Caco-2 (cell line): Measurements from ENCODE around the gene MRPL48. TPM values are rescaled to one million over a fixed set of nuclear protein-coding genes. Genes with fewer than 3 reads are reported as not detected.
A peak's percentile ranks its signal among the peaks of the same experiment; 100 is the strongest.

Experiments used
- BruUV-seq: library from RNA; stranded (reverse); fragments of 400-500 nt; replicated peaks from 2 replicates; lab custom pipeline; 2021; lab: Mats Ljungman, UMichigan
- CTCF ChIA-PET: fragments of 300-600 bp; sonication (Branson Sonifier 250); formaldehyde crosslinking; loops from one replicate; lab custom pipeline; 2022; ENCODE audit warnings: antibody characterized with exemption; lab: Charles Lee
- POLR2A ChIA-PET: fragments of 300-600 bp; sonication (Branson Sonifier 250); formaldehyde crosslinking; loops from one replicate; lab custom pipeline; 2022; ENCODE audit warnings: antibody characterized with exemption; lab: Charles Lee
- DNase-seq, 2 experiments: peaks; one replicate each; pipeline versions ENCODE4 v3.0.0 to v3.0.0-alpha.2; 2020 to 2022
- H3K27me3 ChIP-seq: replicated peaks from 2 replicates; pipeline ENCODE4 v1.6.0; 2011; ENCODE audit warnings: low read length; ENCODE audit not compliant: control insufficient read depth, insufficient read depth
- H3K36me3 ChIP-seq: 2 replicates; pipeline ENCODE4 v1.5.1; 2011; ENCODE audit warnings: low read length; ENCODE audit not compliant: control insufficient read depth, insufficient read depth
- H3K4me1 ChIP-seq: fragments of 250-450 bp; sonication (Bioruptor Pico); 2 replicates; pipeline ENCODE4 v1.5.1; 2020; ENCODE audit warnings: mild to moderate bottlenecking
- H3K4me3 ChIP-seq: 2 replicates; pipeline ENCODE4 v1.5.1; 2011; ENCODE audit warnings: low read depth, mild to moderate bottlenecking, control low read depth, low read length
- H3K9me3 ChIP-seq: fragments of 250-450 bp; sonication (Bioruptor Pico); 2 replicates; pipeline ENCODE4 v1.5.1; 2020; ENCODE audit warnings: mild to moderate bottlenecking, moderate library complexity
- H3K27ac Mint-ChIP-seq: one replicate; pipeline ENCODE4 v1.8.0; 2022; ENCODE audit warnings: mixed read lengths; ENCODE audit not compliant: unreplicated experiment
- H3K27me3 Mint-ChIP-seq: one replicate; pipeline ENCODE4 v1.8.0; 2022; ENCODE audit warnings: mixed read lengths; ENCODE audit not compliant: insufficient read depth, unreplicated experiment
- H3K36me3 Mint-ChIP-seq: one replicate; pipeline ENCODE4 v1.8.0; 2022; ENCODE audit warnings: mild to moderate bottlenecking, mixed read lengths; ENCODE audit not compliant: insufficient read depth, unreplicated experiment
- H3K4me1 Mint-ChIP-seq: one replicate; pipeline ENCODE4 v1.8.0; 2022; ENCODE audit warnings: low read depth, mixed read lengths; ENCODE audit not compliant: unreplicated experiment
- H3K4me3 Mint-ChIP-seq: one replicate; pipeline ENCODE4 v1.8.0; 2022; ENCODE audit warnings: mild to moderate bottlenecking, moderate library complexity, mixed read lengths; ENCODE audit not compliant: unreplicated experiment
- H3K9me3 Mint-ChIP-seq: one replicate; pipeline ENCODE4 v1.8.0; 2022; ENCODE audit warnings: mixed read lengths; ENCODE audit not compliant: unreplicated experiment
- intact Hi-C: fragments of 100-400 bp; cut with micrococcal nuclease; formaldehyde crosslinking; loops from one replicate; pipeline ENCODE4 v1.10.0; 2022; ENCODE audit not compliant: unreplicated experiment
- total RNA-seq: library from RNA; stranded (reverse); gene quantifications from 2 replicates; pipeline ENCODE4 v1.2.3, GENCODE V29; 2022
- TF ChIP-seq, protein P1 (sequence below), 2 experiments: fragments of 200-600 bp in 1 of 2; IDR thresholded peaks; 1 replicate in 1 of 2; 2 replicates in 1 of 2; pipeline versions ENCODE4 v1.5.1 to v1.8.0; 2011 to 2022; ENCODE audit warnings: antibody characterized with exemption in 1 of 2, control low read depth in 1 of 2, inconsistent platforms in 1 of 2, low read depth in 1 of 2, low read length in 1 of 2, mild to moderate bottlenecking in 1 of 2, moderate library complexity in 1 of 2; ENCODE audit not compliant: insufficient read depth in 1 of 2, severe bottlenecking in 1 of 2, unreplicated experiment in 1 of 2

Gene MRPL48
- total RNA-seq, 1 experiment from 2014 or later = 113 TPM

GRCh38 chr11:73752216-73752867, 35.3 kb upstream of the MRPL48 start:
- no TSS peak for BruUV-seq
- DNase-seq = no peak
- Histone ChIP-seq H3K4me1 (peaks cover 24% of the 10 kb centered on the region), H3K27me3 (no peaks in the 10 kb centered on the region), H3K9me3 (no peaks in the 10 kb centered on the region), H3K4me3 (no peak overlapping the region), H3K36me3 (no peaks in the 10 kb centered on the region)
- CTCF ChIA-PET = interaction anchor here (0.6 kb wide), 2 partner anchors 62 to 528 kb away, joined by 3 to 4 read pairs; no protein-coding TSS in a partner anchor
- intact Hi-C loops = no loop called here
- H3K9me3 Mint-ChIP-seq = no peaks in the 10 kb centered on the region
- H3K27me3 Mint-ChIP-seq = no peaks in the 10 kb centered on the region
- POLR2A ChIA-PET = interaction anchor here (0.6 to 0.7 kb wide), 3 partner anchors 149 to 1237 kb away, joined by 3 to 5 read pairs (median 4); no protein-coding TSS in a partner anchor
- H3K36me3 Mint-ChIP-seq = peaks cover 38% of the 10 kb centered on the region
- TF ChIP-seq, protein P1, sequence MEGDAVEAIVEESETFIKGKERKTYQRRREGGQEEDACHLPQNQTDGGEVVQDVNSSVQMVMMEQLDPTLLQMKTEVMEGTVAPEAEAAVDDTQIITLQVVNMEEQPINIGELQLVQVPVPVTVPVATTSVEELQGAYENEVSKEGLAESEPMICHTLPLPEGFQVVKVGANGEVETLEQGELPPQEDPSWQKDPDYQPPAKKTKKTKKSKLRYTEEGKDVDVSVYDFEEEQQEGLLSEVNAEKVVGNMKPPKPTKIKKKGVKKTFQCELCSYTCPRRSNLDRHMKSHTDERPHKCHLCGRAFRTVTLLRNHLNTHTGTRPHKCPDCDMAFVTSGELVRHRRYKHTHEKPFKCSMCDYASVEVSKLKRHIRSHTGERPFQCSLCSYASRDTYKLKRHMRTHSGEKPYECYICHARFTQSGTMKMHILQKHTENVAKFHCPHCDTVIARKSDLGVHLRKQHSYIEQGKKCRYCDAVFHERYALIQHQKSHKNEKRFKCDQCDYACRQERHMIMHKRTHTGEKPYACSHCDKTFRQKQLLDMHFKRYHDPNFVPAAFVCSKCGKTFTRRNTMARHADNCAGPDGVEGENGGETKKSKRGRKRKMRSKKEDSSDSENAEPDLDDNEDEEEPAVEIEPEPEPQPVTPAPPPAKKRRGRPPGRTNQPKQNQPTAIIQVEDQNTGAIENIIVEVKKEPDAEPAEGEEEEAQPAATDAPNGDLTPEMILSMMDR (IDR thresholded peaks at IDR 0.05; ENCODE audit: insufficient read depth in 1 of 2, low read depth in 1 of 2, low read length in 1 of 2, severe bottlenecking in 1 of 2, unreplicated experiment in 1 of 2) = no peak
- no peak overlapping the region for H3K4me3 Mint-ChIP-seq
- peak overlapping the region; percentile 17 for H3K27ac Mint-ChIP-seq
- peaks cover 31% of the 10 kb centered on the region for H3K4me1 Mint-ChIP-seq

DNA sequence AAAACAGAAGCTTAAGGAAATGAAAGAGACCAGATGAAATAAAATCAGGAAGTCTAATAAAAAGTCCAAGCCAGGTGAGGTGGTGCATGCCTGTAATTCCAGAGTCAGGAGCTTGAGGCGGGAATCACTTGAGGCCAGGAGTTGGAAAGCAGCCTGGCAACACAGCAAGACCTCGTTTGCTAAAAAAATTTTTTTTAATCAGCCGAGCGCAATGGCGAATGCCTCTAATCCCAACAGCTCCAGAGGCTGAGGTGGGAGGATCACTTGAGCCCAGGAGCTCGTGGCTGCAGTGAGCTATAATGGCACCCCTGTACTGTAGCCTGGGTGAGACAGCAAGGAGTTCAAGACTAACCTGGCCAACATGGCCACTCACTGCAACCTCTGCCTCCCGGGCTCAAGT, 34.8 kb upstream of the MRPL48 start:
- peak overlapping the region; percentile 17 for H3K27ac Mint-ChIP-seq
- H3K4me1 Mint-ChIP-seq = peaks cover 36% of the 10 kb centered on the region
- CTCF ChIA-PET = interaction anchor here (0.6 to 0.7 kb wide), 2 partner anchors 36 to 528 kb away, joined by 4 to 6 read pairs; no protein-coding TSS in a partner anchor
- peaks cover 28% of the 10 kb centered on the region for H3K4me1 ChIP-seq
- POLR2A ChIA-PET = interaction anchor here (0.6 to 0.7 kb wide), 3 partner anchors 148 to 1236 kb away, joined by 3 to 5 read pairs (median 4); no protein-coding TSS in a partner anchor
- no peak overlapping the region for H3K4me3 ChIP-seq
- no peak for DNase-seq
- H3K36me3 ChIP-seq = no peaks in the 10 kb centered on the region
- TF ChIP-seq, protein P1 (IDR thresholded peaks at IDR 0.05; ENCODE audit: insufficient read depth in 1 of 2, low read depth in 1 of 2, low read length in 1 of 2, severe bottlenecking in 1 of 2, unreplicated experiment in 1 of 2) = no peak
- no peaks in the 10 kb centered on the region for H3K9me3 ChIP-seq
- no peaks in the 10 kb centered on the region for H3K27me3 ChIP-seq
- H3K36me3 Mint-ChIP-seq = peaks cover 35% of the 10 kb centered on the region
- no TSS peak for BruUV-seq
- no peaks in the 10 kb centered on the region for H3K9me3 Mint-ChIP-seq
- H3K4me3 Mint-ChIP-seq = no peak overlapping the region
- no peaks in the 10 kb centered on the region for H3K27me3 Mint-ChIP-seq
- intact Hi-C loops = no loop called here

DNA sequence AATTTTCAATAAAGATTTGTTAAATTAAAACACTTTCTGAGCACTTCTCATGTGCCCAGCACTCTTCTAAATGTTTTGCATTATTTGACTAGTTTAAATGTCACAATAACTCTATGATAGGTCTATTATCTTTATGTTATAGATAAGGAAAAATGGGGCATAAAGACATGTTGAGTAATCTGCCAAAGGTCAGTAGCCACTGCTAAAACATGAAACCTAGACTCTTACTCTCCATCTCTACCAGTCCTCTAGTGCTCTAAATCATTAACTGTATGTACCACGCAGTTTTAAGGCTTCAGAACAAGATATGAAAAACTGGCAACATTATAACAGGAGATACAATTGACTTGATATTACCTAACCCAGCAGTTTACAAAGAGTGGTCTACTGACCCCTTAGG, 33.7 kb upstream of the MRPL48 start:
- Mint-ChIP-seq H3K9me3 (no peaks in the 10 kb centered on the region), H3K4me3 (peak overlapping the region; percentile 7), H3K4me1 (peaks cover 46% of the 10 kb centered on the region), H3K36me3 (peaks cover 33% of the 10 kb centered on the region), H3K27ac (peak overlapping the region; percentile 54), H3K27me3 (no peaks in the 10 kb centered on the region)
- DNase-seq = peak in 1 of 2 experiments; percentile 49
- Histone ChIP-seq H3K4me1 (peaks cover 39% of the 10 kb centered on the region), H3K9me3 (no peaks in the 10 kb centered on the region), H3K27me3 (no peaks in the 10 kb centered on the region), H3K4me3 (no peak overlapping the region), H3K36me3 (no peaks in the 10 kb centered on the region)
- TF ChIP-seq, protein P1 (IDR thresholded peaks at IDR 0.05; ENCODE audit: insufficient read depth in 1 of 2, low read depth in 1 of 2, low read length in 1 of 2, severe bottlenecking in 1 of 2, unreplicated experiment in 1 of 2) = no peak
- CTCF ChIA-PET = no interaction called here
- BruUV-seq = no TSS peak
- intact Hi-C loops = no loop called here
- POLR2A ChIA-PET = no interaction called here
